ENCODE measurements around the gene OR51L1. TPM values are rescaled to one million over a fixed set of nuclear protein-coding genes. Genes with fewer than 3 reads are reported as not detected.

OR51L1 gene
- total and polyA plus RNA-seq, 2 of the 8 experiments (the other 6 are each of a cell fraction or from before 2014, with no cell fraction given) = not detected

DNA sequence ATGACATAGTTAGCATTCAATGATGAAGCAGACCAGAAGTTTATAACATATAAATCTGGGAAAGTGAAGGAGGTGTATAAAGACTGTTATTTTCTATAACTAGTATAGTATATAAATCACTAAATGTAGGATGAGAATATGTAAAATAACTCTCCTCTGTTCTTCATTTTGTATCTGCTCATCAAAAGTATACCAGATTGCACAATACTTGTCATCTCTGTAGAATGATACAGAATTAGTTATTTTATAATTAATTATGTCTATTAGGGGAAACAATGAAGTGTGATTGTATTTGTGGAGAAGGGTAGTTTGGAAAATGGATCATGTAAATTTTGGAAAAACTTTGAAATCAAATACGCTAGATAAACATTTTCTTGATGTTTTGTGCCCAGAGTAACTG lies 18.4 kb downstream of the OR51L1 start:
- no peak overlapping the region for H3K4me2 ChIP-seq (ENCODE audit: insufficient read depth in 1 of 2, low read depth in 2 of 2, low read length in 2 of 2)
- H2AFZ ChIP-seq (ENCODE audit: low read length) = no peak overlapping the region
- TF ChIP-seq CEBPB (IDR thresholded peaks at IDR 0.05; ENCODE audit: low read depth, low read length) = 0 out of 2 replicates have a peak, but pooled peaks have one; percentile 43
- TF ChIP-seq CREB1 (IDR thresholded peaks at IDR 0.05) = no peak
- H3K79me1 ChIP-seq (ENCODE audit: low read depth, low read length) = no peaks in the 10 kb centered on the region
- ChIA-PET POLR2A (ENCODE audit: partially characterized antibody) (no interaction called here), CTCF (ENCODE audit: partially characterized antibody) (interaction anchor here (1.6 to 3.0 kb wide), 2 partner anchors 9 to 376 kb away, joined by 5 to 10 read pairs; partner anchors contain the start of gene OR51D1)
- H3K4ac ChIP-seq (replicated peaks; ENCODE audit: insufficient read length, low read depth, low read length) = no peak overlapping the region
- no peaks in the 10 kb centered on the region for H4K20me1 ChIP-seq (replicated peaks in 1 of 2; ENCODE audit: control insufficient read depth in 1 of 2, insufficient read depth in 2 of 2, low read length in 2 of 2)
- no peak overlapping the region for H4K8ac ChIP-seq (ENCODE audit: extremely low read depth, insufficient read depth, low read length)
- H3K27me3 ChIP-seq (replicated peaks in 1 of 4; ENCODE audit: control insufficient read depth in 3 of 4, extremely low read depth in 1 of 4, insufficient read depth in 3 of 4, low read length in 3 of 4) = no peaks in the 10 kb centered on the region
- no peaks in the 10 kb centered on the region for H3K79me2 ChIP-seq (ENCODE audit: control insufficient read depth in 1 of 2, insufficient read depth in 2 of 2, low read length in 2 of 2)
- H3K23ac ChIP-seq (ENCODE audit: insufficient read length) = no peak overlapping the region
- no peak overlapping the region for H2BK5ac ChIP-seq (ENCODE audit: low read depth, low read length)
- no peak overlapping the region for H3K4me3 ChIP-seq (ENCODE audit: extremely low read depth in 1 of 4, insufficient read depth in 2 of 4, low read depth in 3 of 4, low read length in 4 of 4)
- no peak for DNase-seq (ENCODE audit: low read depth in 1 of 2, low spot score in 2 of 2)
- no peak overlapping the region for H2BK120ac ChIP-seq (replicated peaks; ENCODE audit: low read depth, low read length)
- H3K18ac ChIP-seq (ENCODE audit: extremely low read depth, low read length) = no peak overlapping the region
- no peaks in the 10 kb centered on the region for H3K36me3 ChIP-seq (ENCODE audit: control insufficient read depth in 2 of 4, insufficient read depth in 4 of 4, low read length in 3 of 4)
- no peak overlapping the region for H3K9ac ChIP-seq (replicated peaks in 1 of 4; ENCODE audit: extremely low read depth in 1 of 4, low read depth in 3 of 4, low read length in 3 of 4)
- no peak overlapping the region for H2BK15ac ChIP-seq (ENCODE audit: low read length)
- H4K5ac ChIP-seq (ENCODE audit: insufficient read length, low read depth, low read length) = no peak overlapping the region
- H3K14ac ChIP-seq (ENCODE audit: insufficient read length) = no peak overlapping the region
- 88% methylated on average over 1 of the region's 1 CpG; no CpG with 5 or more reads in 1 of the 2 experiments for WGBS, 2 experiments (ENCODE audit: extremely low coverage in 1 of 2, insufficient coverage in 1 of 2, insufficient read length in 1 of 2, insufficient replicate concordance in 2 of 2, low coverage in 1 of 2, low lambda C conversion rate in 2 of 2, missing lambda C conversion rate in 1 of 2)
- H3K4me1 ChIP-seq (replicated peaks in 1 of 4; ENCODE audit: control insufficient read depth in 3 of 4, insufficient read depth in 4 of 4, low read length in 3 of 4) = no peaks in the 10 kb centered on the region
- H2BK20ac ChIP-seq (ENCODE audit: low read length) = no peak overlapping the region
- no peak overlapping the region for H3K56ac ChIP-seq (replicated peaks; ENCODE audit: insufficient read length, low read depth, low read length)
- no peak overlapping the region for H2AK5ac ChIP-seq (ENCODE audit: low read depth, low read length)
- no peaks in the 10 kb centered on the region for H3K23me2 ChIP-seq (ENCODE audit: low read depth, low read length)
- H3K27ac ChIP-seq (ENCODE audit: low read depth, low read length) = no peak overlapping the region
- H4K91ac ChIP-seq (replicated peaks; ENCODE audit: insufficient read length, low read length) = no peak overlapping the region
- no peaks in the 10 kb centered on the region for H3K9me3 ChIP-seq (ENCODE audit: insufficient read depth in 2 of 2, low read depth in 1 of 2, low read length in 1 of 2)
- no peak overlapping the region for H2BK12ac ChIP-seq (ENCODE audit: low read depth, low read length)
- no peak for FAIRE-seq
